HCT116 (cell line): ENCODE data around the gene NUBPL. TPM values are rescaled to one million over a fixed set of nuclear protein-coding genes. Genes with fewer than 3 reads are reported as not detected.

Experiments
- ATAC-seq: fragments of 200-7000 bp; cut with Tn5 transposase; 2 replicates; pipeline ENCODE4 v1.9.1; 2020; ENCODE audit warnings: mild to moderate bottlenecking, moderate library complexity
- BruUV-seq: library from RNA; stranded (reverse); fragments of 400-500 nt; replicated peaks from 2 replicates; lab custom pipeline; 2021; lab: Mats Ljungman, UMichigan
- CTCF ChIA-PET: fragments of 300-600 bp; sonication (Branson Sonifier 250); formaldehyde crosslinking; loops from one replicate; lab custom pipeline; 2021; ENCODE audit warnings: antibody characterized with exemption; lab: Charles Lee
- POLR2A ChIA-PET: fragments of 300-600, 350-600 bp; sonication (Branson Sonifier 250); formaldehyde crosslinking; loops from one replicate; lab custom pipeline; 2021; ENCODE audit warnings: antibody characterized with exemption; lab: Charles Lee
- RAD21 ChIA-PET, 2 experiments: fragments of 300-600 bp; sonication (Branson Sonifier 250); formaldehyde crosslinking; loops; one replicate each; lab custom pipeline; 2023; ENCODE audit warnings: low total read pairs in 2 of 2; ENCODE audit not compliant: uncharacterized antibody in 2 of 2, unreplicated experiment in 2 of 2, low non-redundant PET in 1 of 2; lab: Charles Lee
- DNase-seq: peaks from one replicate; pipeline ENCODE4 v3.0.0-alpha.2; 2010; ENCODE audit warnings: low read depth, low spot score
- H2AFZ ChIP-seq: fragments of 200-600 bp; shearing (Covaris generic), sonication (generic); 2 replicates; pipeline ENCODE4 v1.6.1; 2017; ENCODE audit warnings: low read depth, mixed run types, mixed read lengths, antibody characterized with exemption, low read length; ENCODE audit not compliant: poor library complexity, severe bottlenecking
- H3K27ac ChIP-seq: 2 replicates; pipeline ENCODE4 v1.5.1; 2012; ENCODE audit warnings: low read depth, low read length
- H3K27me3 ChIP-seq: fragments of 200-600 bp; sonication (generic); 2 replicates; pipeline ENCODE4 v1.6.1; 2016; ENCODE audit warnings: mixed run types, low read length, mixed read lengths; ENCODE audit not compliant: insufficient read depth
- H3K36me3 ChIP-seq, 2 experiments: fragments of 200-500 bp in 1 of 2; fragments of 200-600 bp in 1 of 2; sonication (Bioruptor generic) in 1 of 2; sonication (generic) in 1 of 2; 2 replicates each; pipeline versions ENCODE4 v1.5.1 to v1.6.1; 2014 to 2016; ENCODE audit warnings: low read length in 2 of 2, inconsistent platforms in 1 of 2, mixed read lengths in 1 of 2, mixed run types in 1 of 2; ENCODE audit not compliant: insufficient read depth in 2 of 2, control insufficient read depth in 1 of 2
- H3K4me1 ChIP-seq, 2 experiments: fragments of 200-600 bp in 1 of 2; sonication (generic) in 1 of 2; 2 replicates each; pipeline versions ENCODE4 v1.5.1 to v1.6.1; 2012 to 2017; ENCODE audit warnings: low read length in 2 of 2, inconsistent platforms in 1 of 2, mild to moderate bottlenecking in 1 of 2, mixed read lengths in 1 of 2, mixed run types in 1 of 2, moderate library complexity in 1 of 2; ENCODE audit not compliant: insufficient read depth in 2 of 2, control insufficient read depth in 1 of 2
- H3K4me2 ChIP-seq: fragments of 200-600 bp; sonication (generic); 2 replicates; pipeline ENCODE4 v1.6.1; 2017; ENCODE audit warnings: mixed run types, low read length, mixed read lengths
- H3K4me3 ChIP-seq, 2 experiments: fragments of 200-600 bp in 1 of 2; sonication (generic) in 1 of 2; replicated peaks in 1 of 2; 2 replicates each; pipeline ENCODE4 v1.5.1; 2011 to 2016; ENCODE audit warnings: low read length in 2 of 2, control low read depth in 1 of 2, low read depth in 1 of 2, mild to moderate bottlenecking in 1 of 2, mixed read lengths in 1 of 2, mixed run types in 1 of 2
- H3K79me2 ChIP-seq: fragments of 200-600 bp; sonication (generic); 2 replicates; pipeline ENCODE4 v1.6.1; 2017; ENCODE audit warnings: mild to moderate bottlenecking, mixed run types, low read length, moderate library complexity, mixed read lengths; ENCODE audit not compliant: insufficient read depth
- H3K9ac ChIP-seq: fragments of 200-600 bp; sonication (generic); 2 replicates; pipeline ENCODE4 v1.6.1; 2016; ENCODE audit warnings: low read length, mixed read lengths
- H3K9me2 ChIP-seq: fragments of 200-600 bp; sonication (generic), shearing (Covaris generic); 2 replicates; pipeline ENCODE4 v1.6.1; 2017; ENCODE audit warnings: mixed run types, mild to moderate bottlenecking, moderate library complexity; ENCODE audit not compliant: insufficient read depth
- H3K9me3 ChIP-seq, 2 experiments: fragments of 200-500 bp in 1 of 2; fragments of 200-600 bp in 1 of 2; sonication (Bioruptor generic) in 1 of 2; sonication (generic) in 1 of 2; 2 replicates each; pipeline ENCODE4 v1.6.1; 2014 to 2017; ENCODE audit warnings: low read length in 2 of 2, mixed read lengths in 2 of 2, inconsistent platforms in 1 of 2, low read depth in 1 of 2, mild to moderate bottlenecking in 1 of 2, mixed run types in 1 of 2, moderate library complexity in 1 of 2; ENCODE audit not compliant: control insufficient read depth in 1 of 2, insufficient read depth in 1 of 2
- H4K20me1 ChIP-seq: fragments of 200-600 bp; sonication (generic), shearing (Covaris generic); 2 replicates; pipeline ENCODE4 v1.6.1; 2017; ENCODE audit warnings: mixed run types, mild to moderate bottlenecking, moderate library complexity; ENCODE audit not compliant: insufficient read depth
- CBX3 ChIP-seq: IDR thresholded peaks from 2 replicates; pipeline ENCODE4 v1.6.1; 2012; ENCODE audit warnings: low read depth
- CEBPB ChIP-seq: IDR thresholded peaks from 2 replicates; pipeline ENCODE4 v1.6.1; 2012; ENCODE audit warnings: low read depth
- EGR1 ChIP-seq: IDR thresholded peaks from 2 replicates; pipeline ENCODE4 v1.6.1; 2012; ENCODE audit warnings: low read depth
- ELF1 ChIP-seq: IDR thresholded peaks from 2 replicates; pipeline ENCODE4 v1.6.1; 2012; ENCODE audit warnings: low read depth, borderline replicate concordance
- EZH2 ChIP-seq: fragments of 200-600 bp; sonication (generic); IDR thresholded peaks from 2 replicates; pipeline ENCODE4 v1.6.1; 2017; ENCODE audit warnings: antibody characterized with exemption, mixed run types
- EZH2phosphoT487 ChIP-seq: fragments of 200-600 bp; IDR thresholded peaks from 2 replicates; pipeline ENCODE4 v1.6.1; 2018; ENCODE audit warnings: antibody characterized with exemption, borderline replicate concordance
- JUND ChIP-seq: IDR thresholded peaks from 2 replicates; pipeline ENCODE4 v1.6.1; 2012
- MAX ChIP-seq: IDR thresholded peaks from 2 replicates; pipeline ENCODE4 v1.6.1; 2012
- POLR2AphosphoS5 ChIP-seq: IDR thresholded peaks from 2 replicates; pipeline ENCODE4 v1.6.1; 2011; ENCODE audit warnings: mild to moderate bottlenecking, low read depth, low read length, moderate library complexity
- REST ChIP-seq: IDR thresholded peaks from 2 replicates; pipeline ENCODE4 v1.6.1; 2012; ENCODE audit warnings: low read depth
- SIN3A ChIP-seq: IDR thresholded peaks from 2 replicates; pipeline ENCODE4 v1.6.1; 2012; ENCODE audit warnings: low read depth
- SRF ChIP-seq: IDR thresholded peaks from 2 replicates; pipeline ENCODE4 v1.6.1; 2012; ENCODE audit warnings: low read depth
- YY1 ChIP-seq: IDR thresholded peaks from 2 replicates; pipeline ENCODE4 v1.6.1; 2011; ENCODE audit warnings: low read length, low read depth, moderate library complexity, mild to moderate bottlenecking; ENCODE audit not compliant: insufficient replicate concordance; ENCODE audit errors: extremely low read depth
- ZNF274 ChIP-seq: fragments of 200-500 bp; sonication (Bioruptor generic); IDR thresholded peaks from 2 replicates; pipeline ENCODE4 v1.6.1; 2014; ENCODE audit warnings: mild to moderate bottlenecking, low read depth, low read length, inconsistent platforms
- intact Hi-C: fragments of 100-400 bp; cut with micrococcal nuclease; formaldehyde crosslinking; loops from 2 replicates; pipeline ENCODE4 v1.10.0; 2022
- total RNA-seq: library from RNA; stranded (reverse); gene quantifications from one replicate; pipeline ENCODE4 v1.2.1, GENCODE V29; 2021; ENCODE audit not compliant: unreplicated experiment

NUBPL gene
- total RNA-seq, 1 experiment from 2014 or later = 11.3 TPM

- TF ChIP-seq CBX3 (no peak), POLR2AphosphoS5 (no peak), EGR1 (no peak), JUND (no peak), ZNF274 (no peak), REST (no peak), CEBPB (no peak), YY1 (no peak), SRF (no peak), MAX (no peak), EZH2phosphoT487 (no peak), ELF1 (no peak), EZH2 (no peak), SIN3A (no peak)
- CTCF ChIA-PET = no interaction called here
- no peak for DNase-seq
These were observed 213.4 kb downstream of the NUBPL start for GRCh38 chr14:31774567-31774966.

More at GRCh38 chr14:31774567-31774966, 213.4 kb downstream of the NUBPL start:
- Histone ChIP-seq H3K79me2 (no peaks in the 10 kb centered on the region), H3K36me3 (no peaks in the 10 kb centered on the region; a peak in 1 of 4 replicates), H3K9me2 (no peaks in the 10 kb centered on the region), H3K27me3 (no peaks in the 10 kb centered on the region), H3K4me2 (no peak overlapping the region), H4K20me1 (no peaks in the 10 kb centered on the region), H2AFZ (no peak overlapping the region), H3K9ac (no peak overlapping the region), H3K27ac (no peak overlapping the region), H3K4me1 (peaks cover 3 to 4% of the 10 kb centered on the region in 2 experiments; a peak in 2 of 4 replicates), H3K4me3 (no peak overlapping the region), H3K9me3 (no peaks in the 10 kb centered on the region)
- BruUV-seq = no TSS peak
- RAD21 ChIA-PET = no interaction called here
- POLR2A ChIA-PET = no interaction called here
- intact Hi-C loops = no loop called here
- ATAC-seq = no peak
